H1 (cell line): ENCODE data around the gene MFN1.

Experiments used
- CHD1 ChIP-seq: IDR thresholded peaks from 2 replicates; pipeline ENCODE4 v1.6.1; 2012; ENCODE audit warnings: low read depth, low read length, improper control_type of control experiment
- CHD2 ChIP-seq: IDR thresholded peaks from 2 replicates; pipeline ENCODE4 v1.6.1; 2012; ENCODE audit warnings: low read length, improper control_type of control experiment
- EZH2 ChIP-seq: fragments of 200-600 bp; sonication (generic); IDR thresholded peaks from 2 replicates; pipeline ENCODE4 v1.7.1; 2012; ENCODE audit warnings: low read depth, mild to moderate bottlenecking, moderate library complexity, low read length, inconsistent platforms; ENCODE audit not compliant: severe bottlenecking
- GABPA ChIP-seq: IDR thresholded peaks from 2 replicates; pipeline ENCODE4 v1.6.1; 2011; ENCODE audit warnings: mild to moderate bottlenecking, low read length, moderate library complexity, borderline replicate concordance; ENCODE audit not compliant: insufficient read depth
- POLR2A ChIP-seq, 2 experiments: IDR thresholded peaks; 1 replicate in 1 of 2; 2 replicates in 1 of 2; pipeline ENCODE4 v1.6.1; 2011; ENCODE audit warnings: low read depth in 2 of 2, low read length in 2 of 2, mild to moderate bottlenecking in 2 of 2; ENCODE audit errors: control extremely low read depth in 1 of 2
- SIN3A ChIP-seq, 2 experiments: IDR thresholded peaks in 1 of 2; conservative IDR thresholded peaks in 1 of 2; 2 replicates each; pipeline ENCODE4 v1.6.1; 2011 to 2012; ENCODE audit warnings: low read length in 2 of 2, improper control_type of control experiment in 1 of 2, low read depth in 1 of 2, mild to moderate bottlenecking in 1 of 2
- SP2 ChIP-seq: IDR thresholded peaks from 2 replicates; pipeline ENCODE4 v1.6.1; 2012; ENCODE audit warnings: mild to moderate bottlenecking, low read length, inconsistent platforms
- SUZ12 ChIP-seq: fragments of 200-600 bp; sonication (generic); IDR thresholded peaks from 2 replicates; pipeline ENCODE4 v1.6.1; 2012; ENCODE audit warnings: mild to moderate bottlenecking, inconsistent platforms, low read length, moderate library complexity, mixed read lengths
- TF ChIP-seq, protein P1 (sequence below), 3 experiments: IDR thresholded peaks; 1 replicate in 2 of 3; 2 replicates in 1 of 3; pipeline versions ENCODE4 v1.5.1 to v1.6.1; 2011; ENCODE audit warnings: low read length in 3 of 3, mild to moderate bottlenecking in 3 of 3, inconsistent platforms in 2 of 3, low read depth in 1 of 3, moderate library complexity in 1 of 3; ENCODE audit not compliant: insufficient read depth in 1 of 3; ENCODE audit errors: control extremely low read depth in 1 of 3
- TF ChIP-seq, protein P2 (sequence below): IDR thresholded peaks from 2 replicates; pipeline ENCODE4 v1.6.1; 2012; ENCODE audit warnings: inconsistent platforms
- TF ChIP-seq, protein P3 (sequence below): IDR thresholded peaks from 2 replicates; pipeline ENCODE4 v1.6.1; 2011; ENCODE audit warnings: low read length, improper control_type of control experiment
- TF ChIP-seq, protein P4 (sequence below): IDR thresholded peaks from 2 replicates; pipeline ENCODE4 v1.6.1; 2012; ENCODE audit warnings: low read length, inconsistent platforms

DNA sequence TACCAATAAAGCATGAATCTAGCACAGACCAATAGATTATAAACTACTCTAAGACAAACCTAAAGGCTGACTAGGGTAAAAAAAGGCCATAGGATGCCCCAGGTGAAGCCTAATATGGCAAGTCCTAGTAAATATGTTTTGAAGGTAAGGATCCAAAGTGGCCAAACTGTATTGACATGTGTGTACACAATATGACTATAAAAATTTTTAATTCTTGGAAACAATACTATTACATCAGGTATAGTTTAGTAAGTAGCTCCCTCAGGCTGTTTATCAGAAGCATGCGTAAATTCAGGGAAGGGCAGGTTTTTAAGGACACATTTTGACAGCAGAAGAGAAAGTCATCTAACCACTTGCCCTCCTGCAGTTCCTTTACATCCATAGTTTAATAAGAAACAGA lies 84.9 kb downstream of the MFN1 start:
- TF ChIP-seq CHD2 (no peak), EZH2 (no peak), SIN3A (conservative IDR thresholded peaks at IDR 0.05 in 1 of 2, IDR thresholded peaks at IDR 0.05 in 1 of 2; ENCODE audit: low read depth in 1 of 2, low read length in 2 of 2) (no peak), CHD1 (no peak), POLR2A (IDR thresholded peaks at IDR 0.05; ENCODE audit: control extremely low read depth in 1 of 2, low read depth in 2 of 2, low read length in 2 of 2) (no peak), SP2 (no peak), SUZ12 (no peak), GABPA (no peak)
- TF ChIP-seq, protein P1, sequence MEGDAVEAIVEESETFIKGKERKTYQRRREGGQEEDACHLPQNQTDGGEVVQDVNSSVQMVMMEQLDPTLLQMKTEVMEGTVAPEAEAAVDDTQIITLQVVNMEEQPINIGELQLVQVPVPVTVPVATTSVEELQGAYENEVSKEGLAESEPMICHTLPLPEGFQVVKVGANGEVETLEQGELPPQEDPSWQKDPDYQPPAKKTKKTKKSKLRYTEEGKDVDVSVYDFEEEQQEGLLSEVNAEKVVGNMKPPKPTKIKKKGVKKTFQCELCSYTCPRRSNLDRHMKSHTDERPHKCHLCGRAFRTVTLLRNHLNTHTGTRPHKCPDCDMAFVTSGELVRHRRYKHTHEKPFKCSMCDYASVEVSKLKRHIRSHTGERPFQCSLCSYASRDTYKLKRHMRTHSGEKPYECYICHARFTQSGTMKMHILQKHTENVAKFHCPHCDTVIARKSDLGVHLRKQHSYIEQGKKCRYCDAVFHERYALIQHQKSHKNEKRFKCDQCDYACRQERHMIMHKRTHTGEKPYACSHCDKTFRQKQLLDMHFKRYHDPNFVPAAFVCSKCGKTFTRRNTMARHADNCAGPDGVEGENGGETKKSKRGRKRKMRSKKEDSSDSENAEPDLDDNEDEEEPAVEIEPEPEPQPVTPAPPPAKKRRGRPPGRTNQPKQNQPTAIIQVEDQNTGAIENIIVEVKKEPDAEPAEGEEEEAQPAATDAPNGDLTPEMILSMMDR (IDR thresholded peaks at IDR 0.05; ENCODE audit: control extremely low read depth in 1 of 3, insufficient read depth in 1 of 3, low read depth in 1 of 3, low read length in 3 of 3) = no peak
- TF ChIP-seq, protein P2, sequence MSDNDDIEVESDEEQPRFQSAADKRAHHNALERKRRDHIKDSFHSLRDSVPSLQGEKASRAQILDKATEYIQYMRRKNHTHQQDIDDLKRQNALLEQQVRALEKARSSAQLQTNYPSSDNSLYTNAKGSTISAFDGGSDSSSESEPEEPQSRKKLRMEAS = no peak
- TF ChIP-seq, protein P3, sequence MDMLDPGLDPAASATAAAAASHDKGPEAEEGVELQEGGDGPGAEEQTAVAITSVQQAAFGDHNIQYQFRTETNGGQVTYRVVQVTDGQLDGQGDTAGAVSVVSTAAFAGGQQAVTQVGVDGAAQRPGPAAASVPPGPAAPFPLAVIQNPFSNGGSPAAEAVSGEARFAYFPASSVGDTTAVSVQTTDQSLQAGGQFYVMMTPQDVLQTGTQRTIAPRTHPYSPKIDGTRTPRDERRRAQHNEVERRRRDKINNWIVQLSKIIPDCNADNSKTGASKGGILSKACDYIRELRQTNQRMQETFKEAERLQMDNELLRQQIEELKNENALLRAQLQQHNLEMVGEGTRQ = no peak
- TF ChIP-seq, protein P4, sequence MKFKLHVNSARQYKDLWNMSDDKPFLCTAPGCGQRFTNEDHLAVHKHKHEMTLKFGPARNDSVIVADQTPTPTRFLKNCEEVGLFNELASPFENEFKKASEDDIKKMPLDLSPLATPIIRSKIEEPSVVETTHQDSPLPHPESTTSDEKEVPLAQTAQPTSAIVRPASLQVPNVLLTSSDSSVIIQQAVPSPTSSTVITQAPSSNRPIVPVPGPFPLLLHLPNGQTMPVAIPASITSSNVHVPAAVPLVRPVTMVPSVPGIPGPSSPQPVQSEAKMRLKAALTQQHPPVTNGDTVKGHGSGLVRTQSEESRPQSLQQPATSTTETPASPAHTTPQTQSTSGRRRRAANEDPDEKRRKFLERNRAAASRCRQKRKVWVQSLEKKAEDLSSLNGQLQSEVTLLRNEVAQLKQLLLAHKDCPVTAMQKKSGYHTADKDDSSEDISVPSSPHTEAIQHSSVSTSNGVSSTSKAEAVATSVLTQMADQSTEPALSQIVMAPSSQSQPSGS = no peak
